Measurements from ENCODE around the gene SLC7A14. TPM values are rescaled to one million over a fixed set of nuclear protein-coding genes. Genes with fewer than 3 reads are reported as not detected.

The SLC7A14 gene
- total RNA-seq, 2 experiments from 2014 or later, result not detected

DNA sequence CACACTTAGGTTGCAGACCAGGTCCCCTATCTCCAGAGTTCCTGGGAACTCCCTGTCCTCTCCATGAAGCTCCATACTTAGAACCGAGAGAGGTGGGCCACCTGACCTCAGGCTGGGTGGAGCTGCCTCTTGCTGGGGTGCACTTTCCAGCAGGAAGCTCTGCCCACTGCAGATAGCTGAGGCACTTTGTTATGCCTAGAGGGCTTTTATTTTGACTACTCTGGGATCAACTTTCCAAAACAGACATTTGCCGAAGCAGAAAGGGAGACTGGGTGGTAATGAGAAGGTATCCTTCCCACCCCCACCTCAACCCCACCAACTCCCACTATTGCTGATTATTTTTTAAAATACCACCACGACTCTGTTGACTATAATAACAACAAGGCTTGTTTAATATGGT lies 112.5 kb downstream of the SLC7A14 start:
- no peaks in the 10 kb centered on the region for H3K9me3 ChIP-seq (ENCODE audit: low read length)
- DNase-seq (ENCODE audit: low spot score), result no peak
- H3K9me2 ChIP-seq (ENCODE audit: insufficient read depth, low read length), result no peaks in the 10 kb centered on the region
- intact Hi-C loops (cut with micrococcal nuclease; ENCODE audit: unreplicated experiment), result no loop called here
- H3K4me1 ChIP-seq (ENCODE audit: insufficient read depth, low read length, poor library complexity, severe bottlenecking), result no peaks in the 10 kb centered on the region
- no peaks in the 10 kb centered on the region for H4K20me1 ChIP-seq (ENCODE audit: insufficient read depth, low read length)
- H3K27ac ChIP-seq (ENCODE audit: low read depth, low read length, poor library complexity, severe bottlenecking), result no peak overlapping the region
- BruUV-seq (replicated peaks), result no TSS peak
- no peak overlapping the region for H2AFZ ChIP-seq (ENCODE audit: low read length)
- ChIA-PET CTCF (ENCODE audit: unreplicated experiment) (no interaction called here), POLR2A (interaction anchor here (0.7 kb wide), 2 partner anchors 240 to 366 kb away, joined by 3 read pairs; no protein-coding TSS in a partner anchor)
- H3K79me2 ChIP-seq (ENCODE audit: insufficient read depth, low read depth, low read length), result no peaks in the 10 kb centered on the region
- no peak overlapping the region for H3K4me2 ChIP-seq (ENCODE audit: low read length)
- TF ChIP-seq, protein P1, sequence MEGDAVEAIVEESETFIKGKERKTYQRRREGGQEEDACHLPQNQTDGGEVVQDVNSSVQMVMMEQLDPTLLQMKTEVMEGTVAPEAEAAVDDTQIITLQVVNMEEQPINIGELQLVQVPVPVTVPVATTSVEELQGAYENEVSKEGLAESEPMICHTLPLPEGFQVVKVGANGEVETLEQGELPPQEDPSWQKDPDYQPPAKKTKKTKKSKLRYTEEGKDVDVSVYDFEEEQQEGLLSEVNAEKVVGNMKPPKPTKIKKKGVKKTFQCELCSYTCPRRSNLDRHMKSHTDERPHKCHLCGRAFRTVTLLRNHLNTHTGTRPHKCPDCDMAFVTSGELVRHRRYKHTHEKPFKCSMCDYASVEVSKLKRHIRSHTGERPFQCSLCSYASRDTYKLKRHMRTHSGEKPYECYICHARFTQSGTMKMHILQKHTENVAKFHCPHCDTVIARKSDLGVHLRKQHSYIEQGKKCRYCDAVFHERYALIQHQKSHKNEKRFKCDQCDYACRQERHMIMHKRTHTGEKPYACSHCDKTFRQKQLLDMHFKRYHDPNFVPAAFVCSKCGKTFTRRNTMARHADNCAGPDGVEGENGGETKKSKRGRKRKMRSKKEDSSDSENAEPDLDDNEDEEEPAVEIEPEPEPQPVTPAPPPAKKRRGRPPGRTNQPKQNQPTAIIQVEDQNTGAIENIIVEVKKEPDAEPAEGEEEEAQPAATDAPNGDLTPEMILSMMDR (conservative IDR thresholded peaks at IDR 0.05; ENCODE audit: low read length), result no peak
- no peak for TF ChIP-seq EZH2phosphoT487 (IDR thresholded peaks at IDR 0.05; ENCODE audit: borderline replicate concordance, low read depth, low read length)
- H3K36me3 ChIP-seq (ENCODE audit: insufficient read depth, low read length), result no peaks in the 10 kb centered on the region
- H3K4me3 ChIP-seq (ENCODE audit: low read depth, low read length, poor library complexity, severe bottlenecking), result no peak overlapping the region

DNA sequence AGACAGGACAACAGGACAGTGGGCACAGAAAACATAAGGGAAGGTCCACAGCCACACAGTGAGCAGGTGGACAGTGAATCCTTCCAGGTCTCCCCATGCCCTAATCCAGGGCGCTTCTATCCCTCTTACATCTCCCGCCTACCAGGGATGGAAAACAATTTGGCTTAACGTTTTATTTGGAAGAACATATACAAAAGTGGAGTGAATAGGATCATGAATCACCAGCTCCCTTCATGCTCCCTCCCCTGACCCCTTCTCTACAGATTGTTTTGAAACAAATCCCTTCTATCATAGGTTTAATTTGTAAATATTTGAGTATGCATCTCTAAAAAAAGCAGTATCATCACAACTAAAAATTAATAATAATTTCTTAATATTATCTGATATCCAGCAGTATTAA lies 114.7 kb downstream of the SLC7A14 start:
- no peaks in the 10 kb centered on the region for H3K36me3 ChIP-seq (ENCODE audit: insufficient read depth, low read length)
- POLR2A ChIA-PET, result interaction anchor here (0.5 kb wide), 1 partner anchor 115 kb away, joined by 3 read pairs; no protein-coding TSS in a partner anchor
- CTCF ChIA-PET (ENCODE audit: unreplicated experiment), result no interaction called here
- TF ChIP-seq EZH2phosphoT487 (IDR thresholded peaks at IDR 0.05; ENCODE audit: borderline replicate concordance, low read depth, low read length), result no peak
- TF ChIP-seq, protein P1 (conservative IDR thresholded peaks at IDR 0.05; ENCODE audit: low read length), result no peak
- no peaks in the 10 kb centered on the region for H4K20me1 ChIP-seq (ENCODE audit: insufficient read depth, low read length)
- no peak overlapping the region for H3K27ac ChIP-seq (ENCODE audit: low read depth, low read length, poor library complexity, severe bottlenecking)
- no peaks in the 10 kb centered on the region for H3K4me1 ChIP-seq (ENCODE audit: insufficient read depth, low read length, poor library complexity, severe bottlenecking)
- BruUV-seq (replicated peaks), result no TSS peak
- no peak overlapping the region for H3K4me3 ChIP-seq (ENCODE audit: low read depth, low read length, poor library complexity, severe bottlenecking)
- H3K9me3 ChIP-seq (ENCODE audit: low read length), result no peaks in the 10 kb centered on the region
- DNase-seq (ENCODE audit: low spot score), result no peak
- H3K9me2 ChIP-seq (ENCODE audit: insufficient read depth, low read length), result no peaks in the 10 kb centered on the region
- no peak overlapping the region for H3K4me2 ChIP-seq (ENCODE audit: low read length)
- intact Hi-C loops (cut with micrococcal nuclease; ENCODE audit: unreplicated experiment), result no loop called here
- no peak overlapping the region for H2AFZ ChIP-seq (ENCODE audit: low read length)
- no peaks in the 10 kb centered on the region for H3K79me2 ChIP-seq (ENCODE audit: insufficient read depth, low read depth, low read length)

DNA sequence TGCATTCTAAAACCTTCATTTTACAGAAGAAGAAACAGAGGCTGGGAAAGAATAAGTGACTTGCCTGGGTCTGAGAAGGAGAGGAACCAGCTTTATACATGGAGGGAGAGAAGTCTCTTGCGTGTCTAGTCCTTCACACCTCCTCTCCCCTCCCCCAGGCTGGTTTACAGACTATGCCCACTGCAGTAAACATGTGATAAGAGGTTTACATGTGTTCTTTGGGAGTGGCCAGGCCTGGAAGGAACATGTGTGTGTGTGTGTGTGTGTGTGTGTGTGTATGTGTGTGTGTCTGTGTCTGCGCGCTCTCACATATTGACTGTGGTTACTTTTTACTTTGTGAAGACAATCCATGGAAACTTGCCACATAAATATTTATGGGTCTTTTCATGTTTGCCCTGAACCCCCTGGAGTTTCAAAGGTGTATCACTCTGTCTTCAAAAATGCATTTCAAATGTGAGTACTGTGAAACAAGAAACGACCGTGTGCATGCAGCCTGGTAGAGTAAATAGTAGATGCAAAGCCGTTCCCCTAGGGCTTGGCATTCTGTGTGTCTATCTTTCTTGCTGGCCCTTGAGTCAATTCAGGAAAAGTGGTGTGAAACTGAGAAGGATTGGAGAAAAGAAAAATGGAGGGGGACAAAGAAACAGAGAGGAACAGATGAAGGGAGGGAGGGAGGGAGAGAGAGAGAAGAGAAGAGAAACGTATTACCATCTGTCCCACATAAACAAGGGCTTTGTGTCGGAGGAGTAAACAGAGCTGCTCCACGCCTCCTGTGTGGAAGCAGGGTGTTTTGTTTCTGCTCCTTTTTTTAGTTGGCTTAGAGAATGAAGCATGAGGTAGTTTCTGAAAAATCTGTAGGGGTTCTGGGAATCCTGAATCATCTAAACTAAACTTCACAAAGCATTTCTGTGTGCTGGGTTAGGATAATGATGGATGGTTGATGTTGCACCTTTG lies 115.5 kb downstream of the SLC7A14 start:
- H3K27ac ChIP-seq (ENCODE audit: low read depth, low read length, poor library complexity, severe bottlenecking), result no peak overlapping the region
- H3K4me3 ChIP-seq (ENCODE audit: low read depth, low read length, poor library complexity, severe bottlenecking), result no peak overlapping the region
- H4K20me1 ChIP-seq (ENCODE audit: insufficient read depth, low read length), result no peaks in the 10 kb centered on the region
- no peaks in the 10 kb centered on the region for H3K9me3 ChIP-seq (ENCODE audit: low read length)
- no peaks in the 10 kb centered on the region for H3K36me3 ChIP-seq (ENCODE audit: insufficient read depth, low read length)
- H3K4me2 ChIP-seq (ENCODE audit: low read length), result no peak overlapping the region
- no peaks in the 10 kb centered on the region for H3K4me1 ChIP-seq (ENCODE audit: insufficient read depth, low read length, poor library complexity, severe bottlenecking)
- ChIA-PET CTCF (ENCODE audit: unreplicated experiment) (no interaction called here), POLR2A (interaction anchor here (0.5 kb wide), 1 partner anchor 115 kb away, joined by 3 read pairs; no protein-coding TSS in a partner anchor)
- intact Hi-C loops (cut with micrococcal nuclease; ENCODE audit: unreplicated experiment), result no loop called here
- TF ChIP-seq EZH2phosphoT487 (IDR thresholded peaks at IDR 0.05; ENCODE audit: borderline replicate concordance, low read depth, low read length), result no peak
- TF ChIP-seq, protein P1 (conservative IDR thresholded peaks at IDR 0.05; ENCODE audit: low read length), result no peak
- H2AFZ ChIP-seq (ENCODE audit: low read length), result no peak overlapping the region
- DNase-seq (ENCODE audit: low spot score), result no peak
- no TSS peak for BruUV-seq (replicated peaks)
- H3K9me2 ChIP-seq (ENCODE audit: insufficient read depth, low read length), result no peaks in the 10 kb centered on the region
- no peaks in the 10 kb centered on the region for H3K79me2 ChIP-seq (ENCODE audit: insufficient read depth, low read depth, low read length)
